GM21786 (cell line): Measurements from ENCODE around the gene ELL2.
"Not testable (repeated sequence)": the region's sequence is repeated elsewhere in the genome, so short reads cannot be mapped to it uniquely, and the experiment has no call there.

ENCODE experiments used
- ATAC-seq: cut with Tn5 transposase; IDR thresholded peaks from one replicate; pipeline ENCODE4 v1.9.1; 2021; ENCODE audit not compliant: unreplicated experiment

The ELL2 gene

GRCh38 chr5:95841914-95842812, 119.5 kb downstream of the ELL2 start:
- ATAC-seq, result no peak

DNA sequence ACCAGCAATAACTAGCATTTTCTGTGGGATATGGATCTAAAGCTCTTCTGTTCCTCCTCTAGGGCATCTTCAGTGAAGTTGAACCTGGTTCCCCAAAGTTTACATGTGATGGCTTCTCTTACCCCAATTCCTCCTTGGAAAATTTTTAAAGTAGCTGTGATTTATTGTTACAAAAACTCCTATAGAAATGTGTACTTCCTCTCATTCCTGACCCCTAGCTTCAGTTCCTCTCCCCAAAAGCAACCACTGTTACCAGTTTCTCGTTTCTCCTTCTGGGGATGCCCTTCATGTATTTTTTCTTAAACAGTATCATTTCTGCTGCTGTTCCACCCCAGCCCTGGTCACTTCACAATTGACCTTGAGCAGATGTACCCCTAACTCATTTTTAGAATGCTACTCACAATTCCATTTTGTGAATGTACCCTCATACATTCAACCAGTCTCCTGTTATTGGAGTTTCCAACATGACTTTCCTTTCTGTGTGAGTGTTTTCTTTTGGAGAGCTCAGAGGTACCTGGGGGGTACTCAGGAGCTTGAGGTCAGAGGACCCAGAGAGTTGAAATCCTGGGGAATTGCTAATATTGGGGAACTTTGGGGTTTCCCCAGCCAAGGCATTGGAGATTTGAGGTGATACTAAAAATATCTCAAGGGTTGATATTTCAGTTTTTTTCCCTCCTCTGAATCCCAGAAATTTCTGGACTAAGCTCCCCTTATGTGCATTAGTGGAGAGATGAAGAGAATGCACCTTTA, 120.5 kb downstream of the ELL2 start:
- no peak for ATAC-seq

GRCh38 chr5:95839658-95840057, 122.0 kb downstream of the ELL2 start:
- no peak for ATAC-seq

DNA sequence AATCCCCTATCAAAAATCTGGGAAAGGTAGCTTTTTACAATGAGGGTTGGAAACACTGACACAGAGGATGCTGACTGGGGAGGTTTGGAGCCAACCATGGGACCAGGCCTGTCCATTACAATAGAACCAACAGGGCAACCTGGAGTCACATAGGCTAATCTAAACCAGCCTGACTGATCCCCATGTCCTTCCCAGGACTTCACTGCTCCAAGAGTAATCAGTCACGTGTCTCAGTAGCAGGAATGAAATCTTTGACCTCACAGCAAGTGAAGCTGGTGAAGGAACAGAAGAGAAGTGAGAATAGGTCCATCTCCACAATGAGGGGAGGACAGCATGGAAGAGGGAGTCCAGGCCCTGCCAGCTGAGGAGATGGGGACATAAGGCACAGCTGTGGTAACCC, 123.1 kb downstream of the ELL2 start:
- no peak for ATAC-seq

DNA sequence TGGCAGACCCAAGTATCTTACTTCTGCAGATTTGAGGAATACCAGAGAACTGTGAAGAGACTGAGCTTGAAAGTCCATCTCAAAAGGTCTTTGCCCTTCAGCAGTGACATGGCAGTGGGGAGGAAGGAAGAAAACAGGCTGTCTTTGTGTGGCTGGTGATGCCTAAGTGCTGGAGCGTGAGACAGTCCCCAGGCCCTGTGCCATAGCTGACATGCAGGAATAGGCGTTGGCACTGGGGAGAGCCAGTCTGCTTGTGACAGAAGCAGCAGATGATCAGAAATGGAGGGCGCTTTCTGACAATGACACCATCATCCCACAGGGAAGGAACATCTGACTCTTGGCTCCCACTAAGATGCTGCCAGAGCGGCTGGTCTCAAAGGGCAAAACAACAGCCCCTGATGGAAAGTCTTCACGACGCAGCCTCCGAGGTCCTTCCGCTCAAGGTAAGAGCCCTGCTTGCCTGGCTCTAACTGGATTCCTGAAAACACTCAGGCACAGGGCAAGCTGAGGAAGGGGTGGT, 123.6 kb downstream of the ELL2 start:
- no peak for ATAC-seq

GRCh38 chr5:95837492-95837891, 124.2 kb downstream of the ELL2 start:
- no peak for ATAC-seq

GRCh38 chr5:95836971-95837370, 124.7 kb downstream of the ELL2 start:
- not testable (repeated sequence) for ATAC-seq

GRCh38 chr5:95836544-95836943, 125.1 kb downstream of the ELL2 start:
- ATAC-seq, result peak; percentile 21

GRCh38 chr5:95835682-95836385, 125.8 kb downstream of the ELL2 start:
- no peak for ATAC-seq
